Osteoblast (primary cell): ENCODE measurements around the gene ASRGL1. TPM values are rescaled to one million over a fixed set of nuclear protein-coding genes. Genes with fewer than 3 reads are reported as not detected.

ENCODE experiments used
- DNase-seq: peaks from one replicate; pipeline ENCODE4 v3.0.0; 2011; ENCODE audit warnings: low spot score, mixed read lengths; ENCODE audit not compliant: insufficient read length; ENCODE audit errors: missing footprints
- H2AFZ ChIP-seq: 2 replicates; pipeline ENCODE4 v1.6.0; 2011; ENCODE audit warnings: mild to moderate bottlenecking, low read length
- H3K27ac ChIP-seq: 2 replicates; pipeline ENCODE4 v1.5.1; 2011; ENCODE audit warnings: mild to moderate bottlenecking, low read depth, low read length, moderate library complexity
- H3K27me3 ChIP-seq: 2 replicates; pipeline ENCODE4 v1.6.0; 2012; ENCODE audit warnings: mild to moderate bottlenecking, control low read depth, inconsistent platforms, low read length, moderate library complexity; ENCODE audit not compliant: insufficient read depth
- H3K36me3 ChIP-seq: 2 replicates; pipeline ENCODE4 v1.5.1; 2011; ENCODE audit warnings: mild to moderate bottlenecking, low read length, control low read depth, moderate library complexity; ENCODE audit not compliant: insufficient read depth
- H3K4me1 ChIP-seq: 2 replicates; pipeline ENCODE4 v1.5.1; 2011; ENCODE audit warnings: mild to moderate bottlenecking, low read length, control low read depth, moderate library complexity; ENCODE audit not compliant: insufficient read depth
- H3K4me2 ChIP-seq: 2 replicates; pipeline ENCODE4 v1.6.0; 2011; ENCODE audit warnings: mild to moderate bottlenecking, low read length; ENCODE audit not compliant: insufficient read depth
- H3K4me3 ChIP-seq: fragments of 200-600 bp; sonication (generic); 3 replicates; pipeline ENCODE4 v1.5.1; 2012; ENCODE audit warnings: mild to moderate bottlenecking, low read length, inconsistent platforms; ENCODE audit not compliant: insufficient read depth
- H3K79me2 ChIP-seq: 2 replicates; pipeline ENCODE4 v1.6.0; 2012; ENCODE audit warnings: mild to moderate bottlenecking, low read length, control low read depth, inconsistent platforms; ENCODE audit not compliant: insufficient read depth
- H3K9me3 ChIP-seq: 2 replicates; pipeline ENCODE4 v1.5.1; 2011; ENCODE audit warnings: low read depth, low read length, control low read depth
- H4K20me1 ChIP-seq: 2 replicates; pipeline ENCODE4 v1.6.0; 2012; ENCODE audit warnings: mild to moderate bottlenecking, low read length, control low read depth; ENCODE audit not compliant: insufficient read depth
- CTCF ChIP-seq: IDR thresholded peaks from 2 replicates; pipeline ENCODE4 v1.5.1; 2011; ENCODE audit warnings: mild to moderate bottlenecking, low read depth, low read length, moderate library complexity; ENCODE audit errors: extremely low read depth
- total RNA-seq: library from RNA; depleted of rRNA; stranded (reverse); fragments of >200 nt; gene quantifications from 2 replicates; pipeline ENCODE4 v1.2.3, GENCODE V29; 2012

The ASRGL1 gene
- 0.36 and 0.59 TPM in 2 replicates for total RNA-seq

DNA sequence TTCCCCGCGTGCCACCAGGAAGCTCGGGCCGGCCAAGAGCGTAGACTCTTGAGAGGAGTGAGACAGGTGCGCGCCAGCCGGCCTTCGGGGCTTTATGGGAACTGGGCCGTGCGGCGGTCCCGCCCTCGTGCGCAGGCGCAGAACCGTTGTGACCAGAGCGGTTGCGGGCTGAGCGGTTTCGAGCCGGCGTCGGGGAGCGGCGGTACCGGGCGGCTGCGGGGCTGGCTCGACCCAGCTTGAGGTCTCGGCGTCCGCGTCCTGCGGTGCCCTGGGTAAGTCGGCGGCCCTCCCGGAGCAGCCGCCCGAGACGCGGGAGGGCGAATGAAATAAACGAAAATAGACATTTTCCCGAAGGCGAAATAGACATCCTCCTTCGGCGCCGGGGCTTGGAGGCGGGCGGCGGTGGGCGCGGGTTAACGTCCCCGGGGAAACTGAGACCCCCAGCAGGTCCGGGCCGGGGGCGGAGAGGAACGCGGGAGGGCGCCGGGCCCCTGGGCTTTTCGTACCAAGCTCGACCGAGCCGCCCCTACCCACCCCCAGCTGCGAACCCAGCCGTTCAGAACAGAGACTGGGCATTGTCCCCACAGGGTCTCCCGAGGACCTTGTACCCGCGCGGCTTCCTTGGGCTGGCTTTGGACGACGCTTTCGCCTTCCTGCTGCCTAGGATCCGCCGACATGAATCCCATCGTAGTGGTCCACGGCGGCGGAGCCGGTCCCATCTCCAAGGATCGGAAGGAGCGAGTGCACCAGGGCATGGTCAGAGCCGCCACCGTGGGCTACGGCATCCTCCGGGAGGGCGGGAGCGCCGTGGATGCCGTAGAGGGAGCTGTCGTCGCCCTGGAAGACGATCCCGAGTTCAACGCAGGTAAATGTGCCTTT lies at the start of gene ASRGL1:
Gene ASRGL1, plus strand, starts transcription at position 146 of the 879 bp plus-strand sequence. Its CDS starts 530 bp downstream, at position 676.
- no peaks in the 10 kb centered on the region for H3K4me1 ChIP-seq
- H3K4me2 ChIP-seq = peak within 1 kb of the TSS; percentile 86
- no peak within 1 kb of the TSS for H3K27ac ChIP-seq
- TF ChIP-seq CTCF = no peak
- no peaks in the 10 kb centered on the region for H3K9me3 ChIP-seq
- H3K36me3 ChIP-seq = no peaks in the 10 kb centered on the region
- H3K4me3 ChIP-seq = peak within 1 kb of the TSS; percentile 76
- no peaks in the 10 kb centered on the region for H3K79me2 ChIP-seq
- H3K27me3 ChIP-seq = peaks cover 39% of the 10 kb centered on the region
- peak; percentile 94 for DNase-seq
- H4K20me1 ChIP-seq = no peaks in the 10 kb centered on the region
- H2AFZ ChIP-seq = peak within 1 kb of the TSS; percentile 86

GRCh38 chr11:62295504-62295903 lies 41.7 kb upstream of the ASRGL1 start:
- peaks cover 14% of the 10 kb centered on the region for H3K27me3 ChIP-seq
- DNase-seq = no peak
- H3K36me3 ChIP-seq = no peaks in the 10 kb centered on the region
- no peaks in the 10 kb centered on the region for H4K20me1 ChIP-seq
- H3K4me1 ChIP-seq = no peaks in the 10 kb centered on the region
- H3K4me2 ChIP-seq = no peak overlapping the region
- no peaks in the 10 kb centered on the region for H3K9me3 ChIP-seq
- no peak for TF ChIP-seq CTCF
- H3K79me2 ChIP-seq = no peaks in the 10 kb centered on the region
- no peak overlapping the region for H2AFZ ChIP-seq
- no peak overlapping the region for H3K4me3 ChIP-seq
- H3K27ac ChIP-seq = no peak overlapping the region

DNA sequence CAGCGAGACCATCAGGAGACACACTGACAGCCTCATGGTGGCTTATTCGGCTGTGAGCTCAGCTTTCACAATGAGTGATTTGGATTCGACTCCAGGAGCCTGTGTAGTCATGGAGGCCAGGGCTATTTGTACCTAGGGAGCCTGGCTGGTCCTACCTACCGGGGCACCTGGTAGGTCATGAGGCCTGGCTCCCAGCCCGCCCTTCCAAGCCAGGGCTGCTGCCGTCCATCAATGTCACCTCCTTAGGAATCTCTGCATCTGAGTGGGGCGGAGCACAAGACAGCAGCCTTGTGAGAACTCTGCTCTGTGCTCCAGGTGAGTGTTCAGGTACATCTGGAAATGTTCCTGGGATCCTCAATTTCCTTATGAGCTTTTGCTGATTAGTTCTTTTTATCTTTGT lies 38.3 kb upstream of the ASRGL1 start, which contains the start of gene SCGB1D4:
Gene SCGB1D4, minus strand, starts transcription at position 101 of the 400 bp plus-strand sequence. Its CDS starts 65 bp downstream, at position 36.
- Histone ChIP-seq H3K4me2 (no peak within 1 kb of the TSS), H3K4me1 (no peaks in the 10 kb centered on the region), H3K79me2 (no peaks in the 10 kb centered on the region), H3K27ac (no peak within 1 kb of the TSS), H3K9me3 (no peaks in the 10 kb centered on the region), H3K36me3 (no peaks in the 10 kb centered on the region), H4K20me1 (no peaks in the 10 kb centered on the region), H3K27me3 (peaks cover 21% of the 10 kb centered on the region), H2AFZ (no peak within 1 kb of the TSS), H3K4me3 (no peak within 1 kb of the TSS)
- no peak for TF ChIP-seq CTCF
- no peak for DNase-seq

DNA sequence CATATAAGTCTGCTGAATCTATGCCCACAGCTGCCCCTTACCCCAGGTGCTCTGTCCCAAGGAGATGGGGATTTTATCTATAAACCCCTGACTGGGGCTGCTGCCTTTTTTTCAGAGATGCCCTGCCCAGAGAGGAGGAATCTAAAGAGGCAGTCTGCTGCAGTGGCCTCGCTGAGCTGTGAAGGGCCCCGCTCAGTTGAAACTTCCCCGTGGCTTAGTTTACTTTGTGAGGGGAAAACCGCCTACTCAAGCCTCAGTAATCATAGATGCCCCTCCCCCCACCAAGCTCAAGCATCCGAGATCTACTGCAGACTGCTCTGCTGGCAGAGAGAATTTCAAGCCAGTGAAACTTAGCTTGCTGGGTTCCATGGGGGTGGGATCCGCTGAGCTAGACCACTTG lies 31.0 kb upstream of the ASRGL1 start:
- Histone ChIP-seq H3K79me2 (no peaks in the 10 kb centered on the region), H3K36me3 (no peaks in the 10 kb centered on the region), H3K27ac (no peak overlapping the region), H3K4me1 (no peaks in the 10 kb centered on the region), H3K27me3 (peaks cover 10% of the 10 kb centered on the region), H3K4me2 (no peak overlapping the region), H3K4me3 (no peak overlapping the region), H3K9me3 (no peaks in the 10 kb centered on the region), H2AFZ (no peak overlapping the region), H4K20me1 (no peaks in the 10 kb centered on the region)
- TF ChIP-seq CTCF = no peak
- DNase-seq = no peak
